ENCODE measurements around the gene RHBDL1.

- no peak for TF ChIP-seq CTCF (IDR thresholded peaks at IDR 0.05; ENCODE audit: insufficient read depth, low read length, poor library complexity, severe bottlenecking)
- TF ChIP-seq EZH2phosphoT487 (conservative IDR thresholded peaks at IDR 0.05; ENCODE audit: low read length) = no peak
These were observed 40.2 kb downstream of the RHBDL1 start for GRCh38 chr16:715477-716199.

Data from SU-DHL-6 (cell line).